ENCODE measurements around the gene GGCT. TPM values are rescaled to one million over a fixed set of nuclear protein-coding genes. Genes with fewer than 3 reads are reported as not detected.

The GGCT gene
- total and polyA plus RNA-seq, 9 donors = 17.9 to 36.1 (median 25.7) TPM

- Histone ChIP-seq H3K27me3 (no peaks in the 10 kb centered on the region), H3K27ac (peak overlapping the region in 1 of 2 donors; percentile 67), H3K9me3 (no peaks in the 10 kb centered on the region), H3K4me1 (ENCODE audit: insufficient read depth) (peaks cover 25% of the 10 kb centered on the region), H3K4me3 (no peak overlapping the region), H3K36me3 (no peaks in the 10 kb centered on the region)
- DNase-seq = peak in 1 of 5 donors; percentile 8
- WGBS, 3 donors = 77 to 80% (median 79%) methylated on average over 5 of the region's 5 CpGs
- TF ChIP-seq EP300 (IDR thresholded peaks at IDR 0.05) (no peak), POLR2A (IDR thresholded peaks at IDR 0.05) (no peak), CTCF (IDR thresholded peaks at IDR 0.05) (no peak)
- intact Hi-C loops (cut with DNase I) = no loop called here
Observed at GRCh38 chr7:30465046-30465810, 39.4 kb downstream of the GGCT start.

GRCh38 chr7:30464231-30464671 is 40.4 kb downstream of the GGCT start:
- TF ChIP-seq EP300 (IDR thresholded peaks at IDR 0.05) = no peak
- no peak for TF ChIP-seq CTCF (IDR thresholded peaks at IDR 0.05)
- no peak for TF ChIP-seq POLR2A (IDR thresholded peaks at IDR 0.05)
- no peaks in the 10 kb centered on the region for H3K27me3 ChIP-seq
- intact Hi-C loops (cut with DNase I) = no loop called here
- H3K36me3 ChIP-seq = no peaks in the 10 kb centered on the region
- 23 to 46% (median 24%) methylated on average over 5 of the region's 5 CpGs for WGBS, 3 donors
- no peaks in the 10 kb centered on the region for H3K9me3 ChIP-seq
- H3K4me1 ChIP-seq (ENCODE audit: insufficient read depth) = peaks cover 18% of the 10 kb centered on the region
- peak in 1 of 5 donors; percentile 15 for DNase-seq
- no peak overlapping the region for H3K4me3 ChIP-seq
- peak overlapping the region in 1 of 2 donors; percentile 67 for H3K27ac ChIP-seq

GRCh38 chr7:30463405-30464145 is 41.1 kb downstream of the GGCT start:
- WGBS, 3 donors = 66 to 67% (median 67%) methylated on average over 6 of the region's 6 CpGs
- Histone ChIP-seq H3K27me3 (no peaks in the 10 kb centered on the region), H3K4me1 (ENCODE audit: insufficient read depth) (peaks cover 15% of the 10 kb centered on the region), H3K4me3 (no peak overlapping the region), H3K9me3 (no peaks in the 10 kb centered on the region), H3K36me3 (no peaks in the 10 kb centered on the region), H3K27ac (peak overlapping the region in 1 of 2 donors; percentile 67)
- TF ChIP-seq POLR2A (IDR thresholded peaks at IDR 0.05) = no peak
- TF ChIP-seq EP300 (IDR thresholded peaks at IDR 0.05) = no peak
- no peak for TF ChIP-seq CTCF (IDR thresholded peaks at IDR 0.05)
- intact Hi-C loops (cut with DNase I) = no loop called here
- peak in 1 of 5 donors; percentile 11 for DNase-seq

DNA sequence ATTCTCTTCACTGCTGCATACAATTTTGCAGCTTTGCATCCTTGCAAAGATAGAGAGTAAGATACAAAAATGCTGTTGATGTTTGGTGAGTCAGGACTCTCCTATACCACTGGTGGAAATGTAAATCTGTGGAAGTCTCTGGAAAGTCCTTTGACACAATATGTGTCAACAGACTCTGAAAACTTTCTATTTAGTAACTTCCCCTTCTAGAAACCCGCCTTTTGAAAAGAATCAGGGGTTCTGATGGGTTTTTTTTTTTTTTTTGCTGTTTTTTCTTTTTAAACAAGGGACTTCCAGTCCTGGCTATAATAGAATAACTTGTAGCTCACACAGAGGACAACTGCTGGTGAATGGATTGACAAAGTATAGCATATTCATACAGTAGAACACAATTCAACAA is 42.5 kb downstream of the GGCT start:
- Histone ChIP-seq H3K27me3 (no peaks in the 10 kb centered on the region), H3K4me1 (ENCODE audit: insufficient read depth) (peaks cover 19% of the 10 kb centered on the region), H3K27ac (no peak overlapping the region), H3K9me3 (no peaks in the 10 kb centered on the region), H3K36me3 (no peaks in the 10 kb centered on the region), H3K4me3 (no peak overlapping the region)
- DNase-seq = no peak
- TF ChIP-seq CTCF (IDR thresholded peaks at IDR 0.05) (no peak), POLR2A (IDR thresholded peaks at IDR 0.05) (no peak), EP300 (IDR thresholded peaks at IDR 0.05) (no peak)
- intact Hi-C loops (cut with DNase I) = no loop called here
- 92 to 100% (median 100%) methylated on average over 1 of the region's 1 CpG for WGBS, 3 donors
